Measurements from ENCODE around the gene OSBPL10. TPM values are rescaled to one million over a fixed set of nuclear protein-coding genes. Genes with fewer than 3 reads are reported as not detected.

OSBPL10 gene
- total and polyA plus RNA-seq, 2 of the 4 experiments (the other 2 are of a cell fraction), result 9.5 to 10.1 TPM

DNA sequence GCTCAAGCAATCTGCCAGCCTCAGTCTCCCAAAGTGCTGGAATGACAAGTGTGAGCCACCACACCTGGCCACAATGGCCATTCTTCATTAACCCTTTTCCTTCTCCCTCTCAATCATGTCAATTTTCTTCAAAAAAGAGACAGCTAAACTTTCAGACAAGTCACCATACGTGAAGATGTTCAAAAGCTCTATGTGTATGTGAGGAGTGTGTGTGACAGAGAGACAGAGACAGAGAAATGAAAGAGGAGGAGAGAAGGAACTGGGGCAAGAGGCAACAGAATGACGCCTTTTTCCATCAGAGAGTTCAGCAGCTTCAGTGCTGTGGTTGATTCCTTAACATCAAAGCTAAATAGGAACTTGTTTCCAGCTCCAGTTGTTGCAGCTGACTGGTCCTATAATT, 27.4 kb downstream of the OSBPL10 start:
- no peak overlapping the region for H3K9ac ChIP-seq (ENCODE audit: low read depth, low read length)
- H2AK9ac ChIP-seq (replicated peaks; ENCODE audit: low read depth, low read length, poor library complexity), result no peak overlapping the region
- no peak overlapping the region for H4K5ac ChIP-seq (ENCODE audit: low read depth, low read length)
- H2BK120ac ChIP-seq (ENCODE audit: low read depth, low read length), result no peak overlapping the region
- no peaks in the 10 kb centered on the region for H3K27me3 ChIP-seq (ENCODE audit: control insufficient read depth, insufficient read depth, low read length)
- no CpG with 5 or more reads among the region's 2 CpGs for WGBS, 2 experiments (ENCODE audit: extremely low coverage in 2 of 2, insufficient read length in 1 of 2)
- CTCF ChIA-PET, result no interaction called here
- POLR2A ChIA-PET (ENCODE audit: unreplicated experiment), result no interaction called here
- no peak overlapping the region for H2AK5ac ChIP-seq (ENCODE audit: low read depth, low read length)
- in situ Hi-C loops (cut with MboI; ENCODE audit: low sequenced_read_pairs), result no loop called here
- H3K79me1 ChIP-seq (ENCODE audit: low read depth in 1 of 2, low read length in 2 of 2), result peaks cover 0 to 1% of the 10 kb centered on the region in 2 experiments; a peak in 3 of 4 replicates
- BruUV-seq (replicated peaks), result no TSS peak
- TF ChIP-seq, protein P1, sequence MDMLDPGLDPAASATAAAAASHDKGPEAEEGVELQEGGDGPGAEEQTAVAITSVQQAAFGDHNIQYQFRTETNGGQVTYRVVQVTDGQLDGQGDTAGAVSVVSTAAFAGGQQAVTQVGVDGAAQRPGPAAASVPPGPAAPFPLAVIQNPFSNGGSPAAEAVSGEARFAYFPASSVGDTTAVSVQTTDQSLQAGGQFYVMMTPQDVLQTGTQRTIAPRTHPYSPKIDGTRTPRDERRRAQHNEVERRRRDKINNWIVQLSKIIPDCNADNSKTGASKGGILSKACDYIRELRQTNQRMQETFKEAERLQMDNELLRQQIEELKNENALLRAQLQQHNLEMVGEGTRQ (IDR thresholded peaks at IDR 0.05; ENCODE audit: low read depth, low read length), result no peak
- TF ChIP-seq, protein P2, sequence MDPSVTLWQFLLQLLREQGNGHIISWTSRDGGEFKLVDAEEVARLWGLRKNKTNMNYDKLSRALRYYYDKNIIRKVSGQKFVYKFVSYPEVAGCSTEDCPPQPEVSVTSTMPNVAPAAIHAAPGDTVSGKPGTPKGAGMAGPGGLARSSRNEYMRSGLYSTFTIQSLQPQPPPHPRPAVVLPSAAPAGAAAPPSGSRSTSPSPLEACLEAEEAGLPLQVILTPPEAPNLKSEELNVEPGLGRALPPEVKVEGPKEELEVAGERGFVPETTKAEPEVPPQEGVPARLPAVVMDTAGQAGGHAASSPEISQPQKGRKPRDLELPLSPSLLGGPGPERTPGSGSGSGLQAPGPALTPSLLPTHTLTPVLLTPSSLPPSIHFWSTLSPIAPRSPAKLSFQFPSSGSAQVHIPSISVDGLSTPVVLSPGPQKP (IDR thresholded peaks at IDR 0.05; ENCODE audit: borderline replicate concordance, low read depth, low read length), result no peak
- no peak for TF ChIP-seq CEBPB (IDR thresholded peaks at IDR 0.05; ENCODE audit: low read depth, low read length)
- TF ChIP-seq FOS (IDR thresholded peaks at IDR 0.05; ENCODE audit: low read depth, low read length), result no peak
- no peak for TF ChIP-seq NFE2L2 (IDR thresholded peaks at IDR 0.05; ENCODE audit: low read depth, low read length)
- TF ChIP-seq MAZ (IDR thresholded peaks at IDR 0.05; ENCODE audit: borderline replicate concordance, low read depth, low read length), result no peak
- no peak for TF ChIP-seq RCOR1 (IDR thresholded peaks at IDR 0.05; ENCODE audit: insufficient replicate concordance, low read length)
- no peak for TF ChIP-seq POLR2A (IDR thresholded peaks at IDR 0.05; ENCODE audit: low read depth, low read length)
- no peak for TF ChIP-seq SMC3 (IDR thresholded peaks at IDR 0.05; ENCODE audit: low read depth, low read length)
- no peak overlapping the region for H3K14ac ChIP-seq (replicated peaks; ENCODE audit: low read depth, low read length)
- H2BK15ac ChIP-seq (ENCODE audit: low read depth, low read length), result no peak overlapping the region
- no peak overlapping the region for H4K8ac ChIP-seq (ENCODE audit: low read depth in 2 of 2, low read length in 2 of 2)
- no peak overlapping the region for H2AFZ ChIP-seq (replicated peaks; ENCODE audit: low read length, poor library complexity)
- H3K9me1 ChIP-seq (ENCODE audit: insufficient read depth, low read length), result no peaks in the 10 kb centered on the region
- no peaks in the 10 kb centered on the region for H3K36me3 ChIP-seq (ENCODE audit: control insufficient read depth, insufficient read depth, low read length)
- H4K91ac ChIP-seq (ENCODE audit: insufficient read depth, low read depth, low read length), result no peak overlapping the region
- DNase-seq (no peak), ATAC-seq (ENCODE audit: low read depth) (no peak)
- H2BK20ac ChIP-seq (ENCODE audit: low read depth, low read length), result no peak overlapping the region
- no peak overlapping the region for H3K4ac ChIP-seq (ENCODE audit: low read depth, low read length)
- peaks cover 9% of the 10 kb centered on the region for H3K9me3 ChIP-seq (ENCODE audit: control insufficient read depth, insufficient read depth, low read length)
- no peak overlapping the region for H3K23ac ChIP-seq (ENCODE audit: low read depth, low read length)
- no peak overlapping the region for H3K4me2 ChIP-seq (ENCODE audit: low read depth, low read length)
- no peak overlapping the region for H3K56ac ChIP-seq (ENCODE audit: extremely low read depth, insufficient read depth, low read length)
- H3K4me1 ChIP-seq (ENCODE audit: control insufficient read depth, insufficient read depth, low read length), result no peaks in the 10 kb centered on the region; the same call in 1 of the 2 replicates
- dilution Hi-C loops (cut with HindIII; ENCODE audit: low sequenced_read_pairs, unreplicated experiment), result no loop called here
- H3K18ac ChIP-seq (ENCODE audit: low read depth, low read length), result no peak overlapping the region
- no peak overlapping the region for H2BK5ac ChIP-seq (ENCODE audit: low read depth, low read length, poor library complexity, severe bottlenecking)
- H3K4me3 ChIP-seq (ENCODE audit: insufficient read depth, low read depth, low read length), result no peak overlapping the region
- no peak overlapping the region for H3K27ac ChIP-seq (ENCODE audit: insufficient read depth, low read length)
- intact Hi-C loops (cut with micrococcal nuclease), result no loop called here
- H4K20me1 ChIP-seq (ENCODE audit: insufficient read depth, low read length), result no peaks in the 10 kb centered on the region
